Omental fat pad (tissue), 4 donors: ENCODE measurements around the gene DST. TPM values are rescaled to one million over a fixed set of nuclear protein-coding genes. Genes with fewer than 3 reads are reported as not detected.

Experiments
- ATAC-seq: fragments of 150-250 bp; one replicate; pipeline ENCODE4 v1.9.1; 2016; ENCODE audit warnings: mild to moderate bottlenecking, moderate library complexity; ENCODE audit not compliant: low FRiP score
- DNase-seq: peaks from one replicate; pipeline ENCODE4 v3.0.0-alpha.2; 2019; ENCODE audit warnings: low spot score
- total RNA-seq, 4 donors: library from RNA; depleted of rRNA; stranded (reverse); fragments of >200 nt; gene quantifications; one replicate each; pipeline ENCODE4 v1.1.0, GENCODE V29; 2016
- TF ChIP-seq, protein P1 (sequence below), 3 donors: fragments of 450-650 bp; IDR thresholded peaks; one replicate each; pipeline ENCODE4 v1.5.1; 2016 to 2017; ENCODE audit warnings: antibody characterized with exemption in 3 of 3, mild to moderate bottlenecking in 3 of 3, moderate library complexity in 2 of 3

Gene DST
- total RNA-seq, 4 donors from 2014 or later = 126 to 371 (median 160) TPM

DNA sequence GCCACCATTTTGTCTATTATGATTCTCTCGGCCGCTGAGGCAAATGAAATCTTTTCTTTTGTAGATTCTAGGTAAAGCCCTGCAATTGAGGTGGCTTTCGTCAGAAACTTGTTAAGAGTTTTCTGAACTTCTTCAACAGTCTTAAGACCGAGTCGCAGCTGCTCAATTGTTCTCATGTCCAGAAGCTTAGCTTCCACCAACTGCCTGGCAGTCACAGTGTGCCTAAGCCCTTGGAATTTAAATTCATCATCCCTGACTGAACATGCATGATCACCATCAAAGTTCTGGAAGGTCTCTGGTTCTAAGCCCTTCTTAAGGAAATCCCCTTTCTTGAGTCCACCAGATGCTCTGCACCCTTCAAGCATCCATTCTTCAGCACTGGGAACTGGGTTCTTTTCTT, 25.7 kb downstream of the DST start:
- ATAC-seq = no peak
- TF ChIP-seq, protein P1, sequence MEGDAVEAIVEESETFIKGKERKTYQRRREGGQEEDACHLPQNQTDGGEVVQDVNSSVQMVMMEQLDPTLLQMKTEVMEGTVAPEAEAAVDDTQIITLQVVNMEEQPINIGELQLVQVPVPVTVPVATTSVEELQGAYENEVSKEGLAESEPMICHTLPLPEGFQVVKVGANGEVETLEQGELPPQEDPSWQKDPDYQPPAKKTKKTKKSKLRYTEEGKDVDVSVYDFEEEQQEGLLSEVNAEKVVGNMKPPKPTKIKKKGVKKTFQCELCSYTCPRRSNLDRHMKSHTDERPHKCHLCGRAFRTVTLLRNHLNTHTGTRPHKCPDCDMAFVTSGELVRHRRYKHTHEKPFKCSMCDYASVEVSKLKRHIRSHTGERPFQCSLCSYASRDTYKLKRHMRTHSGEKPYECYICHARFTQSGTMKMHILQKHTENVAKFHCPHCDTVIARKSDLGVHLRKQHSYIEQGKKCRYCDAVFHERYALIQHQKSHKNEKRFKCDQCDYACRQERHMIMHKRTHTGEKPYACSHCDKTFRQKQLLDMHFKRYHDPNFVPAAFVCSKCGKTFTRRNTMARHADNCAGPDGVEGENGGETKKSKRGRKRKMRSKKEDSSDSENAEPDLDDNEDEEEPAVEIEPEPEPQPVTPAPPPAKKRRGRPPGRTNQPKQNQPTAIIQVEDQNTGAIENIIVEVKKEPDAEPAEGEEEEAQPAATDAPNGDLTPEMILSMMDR (IDR thresholded peaks at IDR 0.05) = no peak
- DNase-seq = no peak

DNA sequence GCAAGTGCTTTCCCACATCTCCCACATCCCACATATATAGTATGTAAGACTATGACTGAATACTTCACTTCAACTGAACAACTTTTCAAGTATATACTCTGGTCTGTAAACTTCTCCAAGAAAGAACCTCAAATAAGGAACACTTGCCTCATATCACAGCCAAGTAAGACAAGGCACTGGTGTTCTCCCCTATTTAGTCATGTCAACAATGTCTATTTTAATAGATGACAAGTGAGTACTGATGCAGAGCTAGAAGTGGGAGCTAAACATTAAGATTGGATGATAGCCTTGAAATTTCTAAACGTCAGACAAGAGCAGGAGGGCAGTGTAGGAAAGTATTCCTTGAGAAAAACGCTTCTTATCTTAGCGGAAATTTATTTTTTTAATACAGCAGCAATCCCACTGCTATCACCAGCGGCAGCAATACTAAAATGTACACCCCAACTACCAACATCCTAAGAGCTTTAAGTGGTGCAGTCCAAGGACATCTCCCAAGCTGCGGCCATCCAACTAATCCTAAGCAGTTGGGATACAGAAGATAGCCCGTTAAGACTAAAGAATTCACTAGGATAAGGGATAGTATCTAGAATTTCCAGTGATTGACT, 29.3 kb downstream of the DST start:
- TF ChIP-seq, protein P1 (IDR thresholded peaks at IDR 0.05) = no peak
- ATAC-seq = no peak

DNA sequence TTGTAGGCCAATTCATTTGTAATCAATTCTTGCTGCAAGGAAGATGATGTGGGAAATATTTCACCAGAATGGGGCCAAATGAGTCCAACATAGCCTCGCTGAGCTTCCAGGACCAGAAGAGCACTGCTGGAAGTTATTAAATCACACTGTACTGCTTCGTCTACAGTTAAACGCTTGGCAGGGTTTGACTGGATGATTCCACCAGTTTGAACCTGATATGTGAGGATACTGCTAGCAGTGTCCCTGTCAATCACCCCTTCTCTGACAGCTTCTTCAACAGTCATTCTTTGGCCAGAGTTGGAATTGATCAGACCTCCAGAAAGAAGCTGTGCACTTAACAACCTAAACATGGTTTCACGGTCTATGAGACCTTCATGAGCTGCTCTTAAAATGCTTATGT, 34.4 kb downstream of the DST start:
- DNase-seq (no peak), ATAC-seq (no peak)
- TF ChIP-seq, protein P1 (IDR thresholded peaks at IDR 0.05) = no peak

More for the DNA sequence above, 29.3 kb downstream of the DST start:
- no peak for DNase-seq

DNA sequence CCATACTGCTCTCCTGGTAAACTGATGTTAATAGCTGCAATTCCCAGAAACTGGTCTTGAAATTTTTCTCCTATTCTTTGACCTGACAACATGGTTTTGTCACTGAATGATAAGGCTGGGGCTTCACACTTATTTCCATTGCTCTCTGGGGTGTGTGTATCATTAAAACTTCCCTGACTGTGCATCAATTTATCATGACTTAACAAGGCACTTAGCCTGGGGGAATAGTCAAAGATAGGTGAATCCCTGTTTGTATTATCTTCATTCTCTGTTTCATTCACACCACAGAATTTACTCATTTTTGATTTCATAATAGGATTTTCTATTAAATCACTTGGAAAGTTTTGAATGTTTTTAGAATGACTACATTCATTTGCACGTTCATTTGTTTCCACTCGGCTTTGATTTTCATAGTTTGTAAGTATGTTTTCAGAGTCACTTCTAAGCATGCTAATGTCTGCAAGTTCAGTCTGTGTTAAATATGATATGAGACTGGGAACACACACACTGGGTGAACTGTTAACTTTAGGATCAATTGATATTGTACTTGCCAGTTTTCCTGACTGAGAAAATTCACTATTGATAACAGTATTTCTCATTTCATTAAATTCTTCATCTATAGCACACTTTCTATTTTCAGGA, 35.5 kb downstream of the DST start:
- DNase-seq (no peak), ATAC-seq (no peak)
- TF ChIP-seq, protein P1 (IDR thresholded peaks at IDR 0.05) = no peak

DNA sequence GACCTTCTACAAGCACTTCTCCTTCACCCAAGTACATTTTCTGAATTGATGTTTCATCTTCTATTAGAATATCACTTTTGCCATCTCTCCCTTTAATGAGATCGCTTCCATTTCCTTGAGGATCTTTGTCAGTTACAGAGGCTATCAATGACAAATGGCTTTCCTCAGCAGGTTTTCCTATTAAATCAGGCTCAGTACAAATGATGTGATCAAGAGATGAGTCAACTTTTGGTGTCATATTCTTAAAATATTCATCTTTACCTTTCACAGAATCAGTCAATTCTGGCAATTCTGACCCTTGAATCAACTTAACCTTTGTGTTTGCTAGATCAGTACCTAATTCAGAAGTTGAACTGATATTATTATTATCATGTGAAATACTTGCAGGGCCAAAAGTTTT, 37.3 kb downstream of the DST start:
- DNase-seq (no peak), ATAC-seq (no peak)
- TF ChIP-seq, protein P1 (IDR thresholded peaks at IDR 0.05) = no peak

DNA sequence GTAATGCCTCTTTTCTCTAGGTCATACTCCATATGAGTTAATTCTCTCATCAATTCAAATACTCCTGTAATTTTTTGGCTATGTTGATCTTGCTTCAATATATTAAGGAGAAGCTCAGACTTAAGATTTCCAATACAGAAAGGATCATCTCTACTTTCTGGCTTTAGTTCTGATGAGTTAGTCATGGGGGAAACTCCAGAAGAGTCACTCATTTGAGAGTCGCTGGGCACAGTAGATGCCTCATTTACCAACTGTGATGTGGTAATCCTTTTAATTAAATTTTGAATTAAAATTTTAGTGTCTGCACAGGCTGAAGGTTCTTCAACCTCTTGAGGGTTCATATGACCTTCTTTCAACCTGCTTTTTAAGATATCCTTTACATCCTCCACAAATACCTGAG, 38.5 kb downstream of the DST start:
- ATAC-seq = no peak
- TF ChIP-seq, protein P1 (IDR thresholded peaks at IDR 0.05) = no peak
- DNase-seq = no peak

DNA sequence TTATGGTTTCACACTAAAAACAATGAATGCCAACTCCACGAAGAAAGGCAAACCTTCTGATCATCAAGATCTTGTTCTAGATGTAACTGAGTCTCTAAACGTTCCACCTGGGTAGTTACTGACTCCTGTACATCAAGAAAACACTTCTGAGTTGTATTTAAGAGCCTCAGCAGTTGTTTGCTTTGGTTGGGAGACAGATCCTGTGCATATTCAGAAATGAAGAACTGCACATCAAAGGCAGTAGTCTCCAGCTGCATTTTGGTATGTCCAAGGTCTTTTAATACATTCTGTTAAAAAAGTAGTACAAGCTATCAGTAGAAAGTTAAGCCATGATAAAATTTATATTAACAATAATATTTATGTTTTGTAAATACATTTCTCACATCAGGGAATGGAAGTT, 41.3 kb downstream of the DST start:
- DNase-seq (no peak), ATAC-seq (no peak)
- TF ChIP-seq, protein P1 (IDR thresholded peaks at IDR 0.05) = no peak
